H1 (cell line): ENCODE data around the gene EPN3. TPM values are rescaled to one million over a fixed set of nuclear protein-coding genes. Genes with fewer than 3 reads are reported as not detected.

Source experiments
- CTCF ChIA-PET: fragments of 300-600 bp; sonication (Branson Sonifier 250); formaldehyde crosslinking; loops from one replicate; lab custom pipeline; 2021; ENCODE audit not compliant: partially characterized antibody; lab: Charles Lee
- POLR2A ChIA-PET: fragments of 300-600 bp; sonication (Branson Sonifier 250); formaldehyde crosslinking; loops from one replicate; lab custom pipeline; 2021; ENCODE audit warnings: inconsistent platforms; ENCODE audit not compliant: partially characterized antibody; lab: Charles Lee
- DNase-seq, 2 experiments: peaks; one replicate each; pipeline versions ENCODE4 v3.0.0 to v3.0.0-alpha.2; 2010 to 2022; ENCODE audit warnings: low spot score in 2 of 2, low read depth in 1 of 2, mixed read lengths in 1 of 2
- FAIRE-seq: peaks from 2 replicates; lab custom pipeline; 2011; peaks lifted over from hg19 to GRCh38; lab: Jason Lieb, UNC
- H2AFZ ChIP-seq: 2 replicates; pipeline ENCODE4 v1.8.1; 2012; ENCODE audit warnings: low read length, inconsistent platforms
- H2AK5ac ChIP-seq: 2 replicates; pipeline ENCODE4 v1.6.1; 2013; ENCODE audit warnings: low read depth, low read length
- H2BK120ac ChIP-seq: replicated peaks from 2 replicates; pipeline ENCODE3; 2013; ENCODE audit warnings: low read depth, low read length, inconsistent platforms
- H2BK12ac ChIP-seq: 2 replicates; pipeline ENCODE4 v1.6.1; 2013; ENCODE audit warnings: low read depth, low read length
- H2BK15ac ChIP-seq: 2 replicates; pipeline ENCODE4 v1.6.1; 2013; ENCODE audit warnings: low read length
- H2BK20ac ChIP-seq: 2 replicates; pipeline ENCODE4 v1.6.1; 2013; ENCODE audit warnings: low read length
- H2BK5ac ChIP-seq: 2 replicates; pipeline ENCODE4 v1.6.1; 2013; ENCODE audit warnings: low read depth, low read length
- H3K14ac ChIP-seq: 2 replicates; pipeline ENCODE4 v1.6.1; 2013; ENCODE audit warnings: inconsistent platforms; ENCODE audit not compliant: insufficient read length
- H3K18ac ChIP-seq: 2 replicates; pipeline ENCODE4 v1.6.1; 2013; ENCODE audit warnings: low read length; ENCODE audit errors: extremely low read depth
- H3K23ac ChIP-seq: 2 replicates; pipeline ENCODE4 v1.6.1; 2013; ENCODE audit warnings: inconsistent platforms; ENCODE audit not compliant: insufficient read length
- H3K23me2 ChIP-seq: 2 replicates; pipeline ENCODE4 v1.6.1; 2013; ENCODE audit warnings: low read depth, low read length
- H3K27ac ChIP-seq: 2 replicates; pipeline ENCODE4 v1.6.1; 2011; ENCODE audit warnings: low read depth, low read length, inconsistent platforms
- H3K27me3 ChIP-seq, 4 experiments: replicated peaks in 1 of 4; 1 replicate in 1 of 4; 2 replicates in 3 of 4; pipeline versions ENCODE4 v1.6.1 to v1.8.1; 2011 to 2013; ENCODE audit warnings: low read length in 3 of 4, mild to moderate bottlenecking in 3 of 4, inconsistent platforms in 2 of 4, mixed read lengths in 2 of 4, moderate library complexity in 1 of 4; ENCODE audit not compliant: control insufficient read depth in 3 of 4, insufficient read depth in 3 of 4; ENCODE audit errors: extremely low read depth in 1 of 4
- H3K36me3 ChIP-seq, 4 experiments: 2 replicates each; pipeline versions ENCODE4 v1.6.1 to v1.8.1; 2011 to 2013; ENCODE audit warnings: mild to moderate bottlenecking in 4 of 4, low read length in 3 of 4, moderate library complexity in 2 of 4, control low read depth in 1 of 4, inconsistent platforms in 1 of 4; ENCODE audit not compliant: insufficient read depth in 4 of 4, control insufficient read depth in 2 of 4
- H3K4ac ChIP-seq: replicated peaks from 2 replicates; pipeline ENCODE3; 2013; ENCODE audit warnings: low read length, low read depth, mixed read lengths, inconsistent platforms; ENCODE audit not compliant: insufficient read length
- H3K4me1 ChIP-seq, 4 experiments: replicated peaks in 1 of 4; 1 replicate in 1 of 4; 2 replicates in 3 of 4; pipeline versions ENCODE4 v1.6.1 to v1.8.1; 2011 to 2013; ENCODE audit warnings: low read length in 3 of 4, inconsistent platforms in 2 of 4, mixed read lengths in 1 of 4; ENCODE audit not compliant: insufficient read depth in 4 of 4, control insufficient read depth in 3 of 4
- H3K4me2 ChIP-seq, 2 experiments: 2 replicates each; pipeline versions ENCODE4 v1.6.1 to v1.8.1; 2011 to 2013; ENCODE audit warnings: low read depth in 2 of 2, low read length in 2 of 2, control low read depth in 1 of 2, inconsistent platforms in 1 of 2, mild to moderate bottlenecking in 1 of 2; ENCODE audit not compliant: insufficient read depth in 1 of 2
- H3K4me3 ChIP-seq, 4 experiments: fragments of 200-600, 300-600 bp in 1 of 4; sonication (generic), shearing (Covaris generic), sonication (Bioruptor Twin) in 1 of 4; 2 replicates each; pipeline versions ENCODE4 v1.5.1 to v1.8.1; 2011 to 2016; ENCODE audit warnings: low read length in 4 of 4, low read depth in 3 of 4, control low read depth in 2 of 4, inconsistent platforms in 2 of 4, mild to moderate bottlenecking in 2 of 4, mixed read lengths in 1 of 4, moderate library complexity in 1 of 4; ENCODE audit not compliant: insufficient read depth in 2 of 4; ENCODE audit errors: extremely low read depth in 1 of 4
- H3K56ac ChIP-seq: replicated peaks from 2 replicates; pipeline ENCODE3; 2013; ENCODE audit warnings: low read depth, mild to moderate bottlenecking, mixed read lengths, low read length, inconsistent platforms; ENCODE audit not compliant: insufficient read length
- H3K79me1 ChIP-seq: 2 replicates; pipeline ENCODE4 v1.6.1; 2013; ENCODE audit warnings: low read depth, low read length, control low read depth
- H3K79me2 ChIP-seq, 2 experiments: 2 replicates each; pipeline versions ENCODE4 v1.6.1 to v1.8.1; 2012 to 2013; ENCODE audit warnings: low read length in 2 of 2, mild to moderate bottlenecking in 2 of 2, inconsistent platforms in 1 of 2; ENCODE audit not compliant: insufficient read depth in 2 of 2, control insufficient read depth in 1 of 2
- H3K9ac ChIP-seq, 4 experiments: replicated peaks in 1 of 4; 1 replicate in 1 of 4; 2 replicates in 3 of 4; pipeline versions ENCODE4 v1.6.1 to v1.8.1; 2011 to 2013; ENCODE audit warnings: low read depth in 3 of 4, low read length in 3 of 4, control low read depth in 2 of 4, mild to moderate bottlenecking in 2 of 4, moderate library complexity in 2 of 4, inconsistent platforms in 1 of 4; ENCODE audit errors: extremely low read depth in 1 of 4
- H3K9me3 ChIP-seq, 2 experiments: 2 replicates each; pipeline versions ENCODE4 v1.6.1 to v1.8.1; 2012 to 2013; ENCODE audit warnings: mild to moderate bottlenecking in 2 of 2, moderate library complexity in 2 of 2, control low read depth in 1 of 2, inconsistent platforms in 1 of 2, low read depth in 1 of 2, low read length in 1 of 2, mixed read lengths in 1 of 2; ENCODE audit not compliant: insufficient read depth in 2 of 2
- H4K20me1 ChIP-seq, 2 experiments: replicated peaks in 1 of 2; 2 replicates each; pipeline versions ENCODE3 to v1.8.1; 2011 to 2013; ENCODE audit warnings: inconsistent platforms in 2 of 2, low read length in 2 of 2, mild to moderate bottlenecking in 1 of 2; ENCODE audit not compliant: insufficient read depth in 2 of 2, control insufficient read depth in 1 of 2
- H4K5ac ChIP-seq: 2 replicates; pipeline ENCODE4 v1.6.1; 2013; ENCODE audit warnings: low read length, low read depth, mixed read lengths, inconsistent platforms; ENCODE audit not compliant: insufficient read length
- H4K8ac ChIP-seq: 2 replicates; pipeline ENCODE4 v1.8.0; 2013; ENCODE audit warnings: mild to moderate bottlenecking, moderate library complexity, low read length, inconsistent platforms; ENCODE audit not compliant: insufficient read depth; ENCODE audit errors: extremely low read depth
- H4K91ac ChIP-seq: replicated peaks from 2 replicates; pipeline ENCODE3; 2013; ENCODE audit warnings: low read length, mixed read lengths, inconsistent platforms; ENCODE audit not compliant: insufficient read length
- ATF3 ChIP-seq: IDR thresholded peaks from 2 replicates; pipeline ENCODE4 v1.6.1; 2011; ENCODE audit warnings: low read depth, mild to moderate bottlenecking, low read length; ENCODE audit not compliant: insufficient read depth
- SIN3A ChIP-seq, 2 experiments: IDR thresholded peaks in 1 of 2; conservative IDR thresholded peaks in 1 of 2; 2 replicates each; pipeline ENCODE4 v1.6.1; 2011 to 2012; ENCODE audit warnings: low read length in 2 of 2, improper control_type of control experiment in 1 of 2, low read depth in 1 of 2, mild to moderate bottlenecking in 1 of 2
- WGBS, 2 experiments: shearing (Covaris generic) in 1 of 2; methylation state at CpG; one replicate each; pipeline versions ENCODE4 v1.1.6 to v1.1.7; 2013 to 2015; ENCODE audit warnings: low lambda C conversion rate in 2 of 2, mixed read lengths in 2 of 2, inconsistent platforms in 1 of 2, low coverage in 1 of 2, missing lambda C conversion rate in 1 of 2; ENCODE audit not compliant: insufficient replicate concordance in 2 of 2, insufficient coverage in 1 of 2, insufficient read length in 1 of 2; ENCODE audit errors: extremely low coverage in 1 of 2, missing lambda C conversion rate in 1 of 2; 5-methylcytosine and 5-hydroxymethylcytosine counted together
- polyA plus RNA-seq, 7 experiments: library from polyadenylated mRNA; depleted of rRNA in 3 of 7; stranded (reverse) in 5 of 7; unstranded in 2 of 7; fragments of >200 nt in 5 of 7; fragments of 200-250 nt in 2 of 7; gene quantifications; 1 replicate in 5 of 7; 2 replicates in 1 of 7; 4 replicates in 1 of 7; pipeline versions ENCODE4 v1.2.1 to v1.2.3, GENCODE V29; 2011 to 2013; ENCODE audit warnings: missing spikeins in 2 of 7, mixed read lengths in 2 of 7
- total RNA-seq: library from RNA; stranded (reverse); fragmentation: NEBNext Ultra II Directional; extraction: Animal tissue kit (Norgen Biotek cat#: 25700); gene quantifications from 2 replicates; pipeline ENCODE4 v1.2.1, GENCODE V29; 2021

The EPN3 gene
- total and polyA plus RNA-seq, 2 of the 8 experiments (the other 6 are each of a cell fraction or from before 2014, with no cell fraction given), result 6.7 to 7.9 TPM

GRCh38 chr17:50593321-50593720 lies 60.8 kb downstream of the EPN3 start:
- Histone ChIP-seq H3K4me3 (no peak overlapping the region; a peak in 1 of 8 replicates), H3K23me2 (no peaks in the 10 kb centered on the region), H3K56ac (no peak overlapping the region), H2AK5ac (no peak overlapping the region), H2BK5ac (no peak overlapping the region), H3K79me1 (no peaks in the 10 kb centered on the region), H3K4me2 (no peak overlapping the region), H4K91ac (no peak overlapping the region), H3K23ac (no peak overlapping the region), H3K18ac (no peak overlapping the region), H3K27me3 (no peaks in the 10 kb centered on the region; a peak in 1 of 7 replicates), H2BK120ac (no peak overlapping the region), H3K4me1 (peaks cover 0 to 12% (median 7%) of the 10 kb centered on the region in 4 experiments; a peak in 6 of 7 replicates), H3K27ac (no peak overlapping the region), H3K79me2 (no peaks in the 10 kb centered on the region), H2BK12ac (0 out of 2 replicates have a peak overlapping the region, but pooled peaks have one; percentile 5), H4K5ac (no peak overlapping the region), H3K36me3 (no peaks in the 10 kb centered on the region), H4K20me1 (peaks cover 2 to 3% of the 10 kb centered on the region in 2 experiments), H3K9me3 (no peaks in the 10 kb centered on the region), H2AFZ (no peak overlapping the region), H2BK15ac (no peak overlapping the region), H4K8ac (no peak overlapping the region), H3K9ac (no peak overlapping the region), H3K14ac (no peak overlapping the region), H2BK20ac (no peak overlapping the region), H3K4ac (no peak overlapping the region)
- CTCF ChIA-PET, result interaction anchor here (0.8 to 3.3 kb wide), 17 partner anchors 11 to 111 kb away, joined by 3 to 16 read pairs (median 4); partner anchors contain the start of gene SPATA20
- DNase-seq (peak in 1 of 2 experiments; percentile 66), FAIRE-seq (no peak)
- 0 out of 4 replicates have a peak, but pooled peaks of 1 of the 2 experiments have one; percentile 26 for TF ChIP-seq SIN3A (conservative IDR thresholded peaks at IDR 0.05 in 1 of 2, IDR thresholded peaks at IDR 0.05 in 1 of 2; ENCODE audit: low read depth in 1 of 2, low read length in 2 of 2)
- no peak for TF ChIP-seq ATF3
- WGBS, 2 experiments, result 61% methylated on average over 7 of the region's 10 CpGs; no CpG with 5 or more reads in 1 of the 2 experiments
- POLR2A ChIA-PET, result interaction anchor here (1.0 to 1.8 kb wide), 2 partner anchors 9 to 15 kb away, joined by 3 to 4 read pairs; no protein-coding TSS in a partner anchor
